MM.1S (cell line): Measurements from ENCODE around the gene PHACTR4.

Experiments
- DNase-seq: peaks from one replicate; pipeline ENCODE4 v3.0.0-alpha.2; 2015
- H2AFZ ChIP-seq: fragments of 300-600 bp; sonication (generic); 2 replicates; pipeline ENCODE4 v1.6.0; 2016; ENCODE audit warnings: antibody characterized with exemption, low read length
- H3F3A ChIP-seq: fragments of 300-600 bp; sonication (generic); 2 replicates; pipeline ENCODE4 v1.6.1; 2016; ENCODE audit warnings: mild to moderate bottlenecking, antibody characterized with exemption, low read length, moderate library complexity, mixed read lengths; ENCODE audit not compliant: insufficient read depth
- H3K27ac ChIP-seq: fragments of 300-600 bp; sonication (generic); 2 replicates; pipeline ENCODE4 v1.5.1; 2016; ENCODE audit warnings: mild to moderate bottlenecking, low read length
- H3K27me3 ChIP-seq: fragments of 300-600 bp; sonication (generic); replicated peaks from 2 replicates; pipeline ENCODE4 v1.6.0; 2016; ENCODE audit warnings: low read length; ENCODE audit not compliant: insufficient read depth
- H3K36me3 ChIP-seq: fragments of 300-600 bp; sonication (generic); replicated peaks from 2 replicates; pipeline ENCODE4 v1.6.1; 2016; ENCODE audit warnings: mild to moderate bottlenecking, low read length, mixed read lengths; ENCODE audit not compliant: insufficient read depth
- H3K4me1 ChIP-seq: fragments of 300-600 bp; sonication (generic); 2 replicates; pipeline ENCODE4 v1.6.1; 2016; ENCODE audit warnings: low read length, mixed read lengths
- H3K4me2 ChIP-seq: fragments of 300-600 bp; sonication (generic); 2 replicates; pipeline ENCODE4 v1.6.0; 2016; ENCODE audit warnings: low read depth, low read length
- H3K4me3 ChIP-seq: fragments of 300-600 bp; sonication (generic); 2 replicates; pipeline ENCODE4 v1.5.1; 2016; ENCODE audit warnings: low read length, mixed read lengths
- H3K79me2 ChIP-seq: fragments of 300-600 bp; sonication (generic); 2 replicates; pipeline ENCODE4 v1.6.1; 2016; ENCODE audit warnings: mixed run types, low read length, mixed read lengths
- H3K9ac ChIP-seq: fragments of 300-600 bp; sonication (generic); 2 replicates; pipeline ENCODE4 v1.6.1; 2016; ENCODE audit warnings: low read length, mixed read lengths
- H3K9me2 ChIP-seq: fragments of 300-600 bp; sonication (generic); replicated peaks from 2 replicates; pipeline ENCODE4 v1.6.1; 2016; ENCODE audit warnings: mild to moderate bottlenecking, low read length, mixed read lengths; ENCODE audit not compliant: insufficient read depth
- H3K9me3 ChIP-seq: fragments of 300-600 bp; sonication (generic); replicated peaks from 2 replicates; pipeline ENCODE4 v1.6.1; 2016; ENCODE audit warnings: mild to moderate bottlenecking, low read length, mixed read lengths; ENCODE audit not compliant: insufficient read depth
- H4K20me1 ChIP-seq: fragments of 300-600 bp; sonication (generic); 2 replicates; pipeline ENCODE4 v1.6.1; 2016; ENCODE audit warnings: mild to moderate bottlenecking, low read length, moderate library complexity, mixed read lengths; ENCODE audit not compliant: insufficient read depth
- EZH2 ChIP-seq: fragments of 300-600 bp; sonication (generic); optimal IDR thresholded peaks from 2 replicates; pipeline ENCODE3; 2017; ENCODE audit warnings: low read depth, mild to moderate bottlenecking, antibody characterized with exemption, low read length, mixed read lengths
- EZH2phosphoT487 ChIP-seq: fragments of 300-600 bp; sonication (generic); IDR thresholded peaks from 2 replicates; pipeline ENCODE4 v1.6.1; 2018; ENCODE audit warnings: antibody characterized with exemption, low read length
- TF ChIP-seq, protein P1 (sequence below): fragments of 300-600 bp; sonication (generic); IDR thresholded peaks from 2 replicates; pipeline ENCODE4 v1.5.1; 2016; ENCODE audit warnings: antibody characterized with exemption, low read length, mixed read lengths

Gene PHACTR4

DNA sequence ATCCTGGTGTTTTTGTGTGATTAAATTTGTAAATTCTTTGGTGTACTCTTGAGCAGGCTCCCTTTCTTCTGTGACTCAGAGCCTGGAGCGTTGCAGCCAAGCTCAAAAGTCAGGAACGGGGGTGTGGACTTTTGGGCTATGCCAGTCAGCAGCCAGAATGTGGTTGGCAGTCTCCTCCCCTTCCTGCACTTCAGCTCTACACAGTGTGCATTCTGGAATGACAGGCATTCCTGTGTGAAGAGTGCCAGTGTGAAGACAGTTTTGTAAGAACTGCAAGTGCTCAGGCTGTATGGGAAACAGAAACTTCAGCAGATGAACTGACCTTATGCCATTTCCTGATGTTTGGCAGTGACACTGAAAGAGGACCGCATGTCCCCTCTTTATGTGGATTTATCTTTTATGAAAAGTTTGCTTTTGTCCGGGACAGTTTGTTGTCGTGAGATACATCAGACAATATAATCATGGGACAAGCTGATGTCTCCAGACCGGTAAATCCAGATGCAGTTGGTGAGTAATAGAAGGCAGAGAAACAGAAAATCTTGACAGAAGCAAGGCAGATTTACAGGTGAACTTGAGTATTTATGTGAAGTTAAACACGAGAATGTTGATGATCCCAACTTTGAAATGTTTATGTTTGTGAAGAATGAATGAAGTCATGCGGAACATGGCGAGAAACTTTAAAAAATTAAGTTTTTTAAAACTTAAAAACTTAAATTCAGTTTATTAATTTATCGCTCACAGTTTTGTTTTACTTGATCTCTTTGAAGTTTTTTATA is 68.6 kb downstream of the PHACTR4 start:
- H3K27ac ChIP-seq = peak overlapping the region; percentile 59; the same call in 1 of the 2 replicates
- no peaks in the 10 kb centered on the region for H3K27me3 ChIP-seq
- no peaks in the 10 kb centered on the region for H3K36me3 ChIP-seq
- DNase-seq = peak; percentile 81
- peak overlapping the region; percentile 32; the same call in 1 of the 2 replicates for H3K9ac ChIP-seq
- H3K4me1 ChIP-seq = peaks cover 12% of the 10 kb centered on the region
- H3F3A ChIP-seq = peaks cover 18% of the 10 kb centered on the region
- H2AFZ ChIP-seq = peak overlapping the region; percentile 19; the same call in 1 of the 2 replicates
- H3K9me3 ChIP-seq = no peaks in the 10 kb centered on the region
- peak overlapping the region; percentile 58 for H3K4me3 ChIP-seq
- TF ChIP-seq EZH2 (no peak), EZH2phosphoT487 (no peak)
- TF ChIP-seq, protein P1, sequence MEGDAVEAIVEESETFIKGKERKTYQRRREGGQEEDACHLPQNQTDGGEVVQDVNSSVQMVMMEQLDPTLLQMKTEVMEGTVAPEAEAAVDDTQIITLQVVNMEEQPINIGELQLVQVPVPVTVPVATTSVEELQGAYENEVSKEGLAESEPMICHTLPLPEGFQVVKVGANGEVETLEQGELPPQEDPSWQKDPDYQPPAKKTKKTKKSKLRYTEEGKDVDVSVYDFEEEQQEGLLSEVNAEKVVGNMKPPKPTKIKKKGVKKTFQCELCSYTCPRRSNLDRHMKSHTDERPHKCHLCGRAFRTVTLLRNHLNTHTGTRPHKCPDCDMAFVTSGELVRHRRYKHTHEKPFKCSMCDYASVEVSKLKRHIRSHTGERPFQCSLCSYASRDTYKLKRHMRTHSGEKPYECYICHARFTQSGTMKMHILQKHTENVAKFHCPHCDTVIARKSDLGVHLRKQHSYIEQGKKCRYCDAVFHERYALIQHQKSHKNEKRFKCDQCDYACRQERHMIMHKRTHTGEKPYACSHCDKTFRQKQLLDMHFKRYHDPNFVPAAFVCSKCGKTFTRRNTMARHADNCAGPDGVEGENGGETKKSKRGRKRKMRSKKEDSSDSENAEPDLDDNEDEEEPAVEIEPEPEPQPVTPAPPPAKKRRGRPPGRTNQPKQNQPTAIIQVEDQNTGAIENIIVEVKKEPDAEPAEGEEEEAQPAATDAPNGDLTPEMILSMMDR = no peak
- H4K20me1 ChIP-seq = no peaks in the 10 kb centered on the region
- H3K4me2 ChIP-seq = peak overlapping the region; percentile 89
- H3K9me2 ChIP-seq = no peaks in the 10 kb centered on the region
- H3K79me2 ChIP-seq = peaks cover 10% of the 10 kb centered on the region

DNA sequence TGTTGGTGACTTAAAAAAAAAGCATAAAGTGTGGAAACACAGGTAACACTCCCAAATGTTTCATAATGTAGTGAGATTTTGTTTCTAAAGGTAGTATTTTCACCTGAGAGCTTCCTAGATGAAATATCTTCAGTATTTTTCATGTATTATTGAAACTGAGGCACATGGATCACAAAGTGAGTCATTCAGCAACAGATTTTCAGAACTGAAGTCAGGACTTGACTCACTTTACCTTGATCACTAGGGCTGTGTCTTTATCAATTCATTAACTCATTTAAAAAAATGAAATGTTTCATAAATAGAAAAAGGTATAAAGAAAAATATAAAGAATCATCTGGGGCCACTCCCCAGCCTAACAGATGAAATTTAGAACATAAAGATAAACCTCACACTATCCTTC is 69.8 kb downstream of the PHACTR4 start:
- Histone ChIP-seq H3K4me1 (peaks cover 12% of the 10 kb centered on the region), H3K9me3 (no peaks in the 10 kb centered on the region), H3K4me3 (no peak overlapping the region), H4K20me1 (no peaks in the 10 kb centered on the region), H3K27me3 (no peaks in the 10 kb centered on the region), H3K36me3 (no peaks in the 10 kb centered on the region), H3K4me2 (no peak overlapping the region; the same call in 1 of the 2 replicates), H3K9me2 (no peaks in the 10 kb centered on the region), H3K79me2 (peaks cover 10% of the 10 kb centered on the region), H3K27ac (no peak overlapping the region), H3K9ac (no peak overlapping the region), H2AFZ (no peak overlapping the region), H3F3A (peaks cover 18% of the 10 kb centered on the region)
- no peak for DNase-seq
- TF ChIP-seq EZH2phosphoT487 (no peak), EZH2 (no peak)
- TF ChIP-seq, protein P1 = no peak

DNA sequence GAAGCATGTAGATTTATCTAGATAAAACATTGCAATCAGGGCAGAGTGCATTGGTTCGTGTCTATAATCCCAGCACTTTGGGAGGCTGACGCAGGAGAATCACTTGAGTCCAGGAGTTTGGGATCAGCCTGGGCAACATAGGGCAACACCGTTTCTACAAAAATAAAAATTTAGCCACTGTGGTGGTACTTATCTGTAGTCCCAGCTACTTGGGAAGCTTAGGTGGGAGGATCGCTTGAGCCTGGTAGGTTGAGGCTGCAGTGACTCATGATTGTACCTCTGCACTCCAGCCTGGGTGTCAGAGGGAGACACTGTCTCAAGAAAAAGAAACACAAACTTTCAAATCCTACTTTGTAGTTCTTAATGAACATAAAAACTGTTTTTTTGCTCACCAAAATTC is 72.1 kb downstream of the PHACTR4 start:
- TF ChIP-seq, protein P1 = no peak
- no peak for TF ChIP-seq EZH2
- Histone ChIP-seq H2AFZ (no peak overlapping the region), H3K27me3 (no peaks in the 10 kb centered on the region), H3K9ac (no peak overlapping the region), H3K36me3 (no peaks in the 10 kb centered on the region), H3K79me2 (peaks cover 10% of the 10 kb centered on the region), H3K9me2 (no peaks in the 10 kb centered on the region), H3K4me3 (no peak overlapping the region), H3K4me1 (peaks cover 12% of the 10 kb centered on the region), H4K20me1 (no peaks in the 10 kb centered on the region), H3K9me3 (no peaks in the 10 kb centered on the region), H3K27ac (no peak overlapping the region), H3K4me2 (no peak overlapping the region), H3F3A (peaks cover 18% of the 10 kb centered on the region)
- no peak for DNase-seq
